HepG2 (cell line): ENCODE measurements around the gene BLOC1S4. TPM values are rescaled to one million over a fixed set of nuclear protein-coding genes. Genes with fewer than 3 reads are reported as not detected.

Source experiments
- CBX2 ChIP-seq, 2 experiments: fragments of 200-600 bp in 1 of 2; sonication (generic); formaldehyde crosslinking in 1 of 2; IDR thresholded peaks; 2 replicates each; pipeline versions ENCODE4 v1.7.0 to v1.8.1; 2018 to 2022; ENCODE audit warnings: low read depth in 2 of 2, low read length in 1 of 2, mild to moderate bottlenecking in 1 of 2, missing genetic modification reagents in 1 of 2
- FOXA3 ChIP-seq: IDR thresholded peaks from 2 replicates; pipeline ENCODE4 v1.6.1; 2016; ENCODE audit warnings: missing genetic modification reagents, missing compliant biosample characterization
- HBP1 ChIP-seq: IDR thresholded peaks from 2 replicates; pipeline ENCODE4 v1.6.1; 2016; ENCODE audit warnings: low read depth, control low read depth
- IRF1 ChIP-seq: sonication (generic); formaldehyde crosslinking; IDR thresholded peaks from 2 replicates; pipeline ENCODE4 v1.4.0; 2020; ENCODE audit warnings: low read depth, mild to moderate bottlenecking, missing genetic modification reagents
- MLX ChIP-seq: IDR thresholded peaks from 2 replicates; pipeline ENCODE4 v1.6.1; 2016
- NR2F2 ChIP-seq: IDR thresholded peaks from 2 replicates; pipeline ENCODE4 v1.6.1; 2012; ENCODE audit warnings: low read depth, inconsistent platforms, borderline replicate concordance
- REST ChIP-seq, 2 experiments: IDR thresholded peaks; 2 replicates each; pipeline ENCODE4 v1.6.1; 2011 to 2012; ENCODE audit warnings: low read length in 2 of 2, borderline replicate concordance in 1 of 2, low read depth in 1 of 2, mild to moderate bottlenecking in 1 of 2, moderate library complexity in 1 of 2
- RNF2 ChIP-seq: fragments of 450-650 bp; conservative IDR thresholded peaks from 2 replicates; pipeline ENCODE4 v1.6.1; 2016; ENCODE audit warnings: low read depth
- TEAD2 ChIP-seq: sonication (generic); formaldehyde crosslinking; IDR thresholded peaks from 2 replicates; pipeline ENCODE4 v1.9.0; 2021; ENCODE audit warnings: missing genetic modification reagents
- ZFP36 ChIP-seq: fragments of 150-350 bp; IDR thresholded peaks from 2 replicates; pipeline ENCODE4 v1.6.1; 2018; ENCODE audit warnings: borderline replicate concordance, low read length, low read depth; ENCODE audit not compliant: partially characterized antibody
- ZNF331 ChIP-seq: sonication (generic); formaldehyde crosslinking; IDR thresholded peaks from 2 replicates; pipeline ENCODE4 v1.4.0; 2020; ENCODE audit warnings: missing genetic modification reagents
- ZNF451 ChIP-seq: sonication (generic); formaldehyde crosslinking; IDR thresholded peaks from 2 replicates; pipeline ENCODE4 v1.5.0; 2020; ENCODE audit warnings: mild to moderate bottlenecking, missing genetic modification reagents
- ZNF552 ChIP-seq: sonication (generic); formaldehyde crosslinking; IDR thresholded peaks from 2 replicates; pipeline ENCODE4 v1.9.0; 2022; ENCODE audit warnings: missing genetic modification reagents, mild to moderate bottlenecking, borderline replicate concordance
- polyA plus RNA-seq, 8 experiments: library from polyadenylated mRNA; depleted of rRNA in 3 of 8; stranded (reverse) in 7 of 8; unstranded in 1 of 8; fragments of >200 nt; fragmentation: Illumina TruSeq in 4 of 8; extraction: Trizol in 4 of 8; gene quantifications; 2 replicates each; pipeline versions ENCODE4 v1.2.1 to v1.2.3, GENCODE V29; 2011 to 2016; ENCODE audit warnings: low read depth in 4 of 8, missing spikeins in 1 of 8, mixed read lengths in 1 of 8; ENCODE audit not compliant: insufficient read depth in 1 of 8
- total RNA-seq, 5 experiments: library from RNA; depleted of rRNA; stranded (reverse); fragments of >200 nt; fragmentation: Illumina TruSeq; extraction: Trizol; gene quantifications; 2 replicates each; pipeline ENCODE4 v1.2.3, GENCODE V29; 2016; ENCODE audit warnings: low read depth in 1 of 5

Gene BLOC1S4
- total and polyA plus RNA-seq, 2 of the 13 experiments (the other 11 are each of a cell fraction or from before 2014, with no cell fraction given) = 15.5 to 20.9 TPM

GRCh38 chr4:6732441-6733357, 16.7 kb downstream of the BLOC1S4 start (continued):
- TF ChIP-seq CBX2 (IDR thresholded peaks at IDR 0.05; ENCODE audit: low read depth, low read length) (no peak), CBX2 (CRISPR knock-in tag; IDR thresholded peaks at IDR 0.05; ENCODE audit: low read depth) (no peak), ZNF552 (CRISPR knock-in tag) (no peak), HBP1 (CRISPR knock-in tag) (no peak), ZNF451 (CRISPR knock-in tag) (no peak), NR2F2 (no peak), MLX (CRISPR knock-in tag) (no peak), ZFP36 (no peak), IRF1 (CRISPR knock-in tag) (no peak), RNF2 (no peak), FOXA3 (CRISPR knock-in tag) (0 out of 2 replicates have a peak, but pooled peaks have one; percentile 30), REST (IDR thresholded peaks at IDR 0.05; ENCODE audit: borderline replicate concordance in 1 of 2, low read depth in 1 of 2, low read length in 2 of 2) (no peak), ZNF331 (CRISPR knock-in tag) (peak; percentile 62; the same call in 1 of the 2 replicates), TEAD2 (no peak)
